Myocyte (in vitro differentiated cells): ENCODE measurements around the gene CDCA5. TPM values are rescaled to one million over a fixed set of nuclear protein-coding genes. Genes with fewer than 3 reads are reported as not detected.
"Not testable (repeated sequence)": the region's sequence is repeated elsewhere in the genome, so short reads cannot be mapped to it uniquely, and the experiment has no call there.

Experiments
- DNase-seq: peaks from one replicate; pipeline ENCODE4 v3.0.0-alpha.2; 2012; ENCODE audit warnings: low read depth
- total RNA-seq: library from RNA; depleted of rRNA; stranded (reverse); fragments of >200 nt; gene quantifications from 2 replicates; pipeline ENCODE4 v1.2.3, GENCODE V29; 2014

CDCA5 gene
- total RNA-seq, 1 donor from 2014 or later = 0.75 TPM

DNA sequence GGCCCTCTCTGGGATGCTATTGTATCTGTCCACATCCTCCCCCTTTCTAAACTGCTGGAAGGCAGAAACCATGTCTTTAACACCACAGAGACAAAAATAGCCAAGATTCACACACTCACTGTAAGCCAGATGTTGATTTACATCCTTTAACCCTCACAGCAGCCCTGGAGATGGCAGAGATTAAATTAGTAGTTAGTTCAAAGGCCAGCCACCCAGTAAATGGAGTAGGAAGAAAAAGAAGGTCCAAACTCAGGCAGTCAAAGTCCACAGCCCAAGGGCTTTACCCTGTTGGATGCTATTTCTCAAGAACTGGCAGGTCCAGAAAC lies 35.8 kb upstream of the CDCA5 start:
- DNase-seq = no peak

DNA sequence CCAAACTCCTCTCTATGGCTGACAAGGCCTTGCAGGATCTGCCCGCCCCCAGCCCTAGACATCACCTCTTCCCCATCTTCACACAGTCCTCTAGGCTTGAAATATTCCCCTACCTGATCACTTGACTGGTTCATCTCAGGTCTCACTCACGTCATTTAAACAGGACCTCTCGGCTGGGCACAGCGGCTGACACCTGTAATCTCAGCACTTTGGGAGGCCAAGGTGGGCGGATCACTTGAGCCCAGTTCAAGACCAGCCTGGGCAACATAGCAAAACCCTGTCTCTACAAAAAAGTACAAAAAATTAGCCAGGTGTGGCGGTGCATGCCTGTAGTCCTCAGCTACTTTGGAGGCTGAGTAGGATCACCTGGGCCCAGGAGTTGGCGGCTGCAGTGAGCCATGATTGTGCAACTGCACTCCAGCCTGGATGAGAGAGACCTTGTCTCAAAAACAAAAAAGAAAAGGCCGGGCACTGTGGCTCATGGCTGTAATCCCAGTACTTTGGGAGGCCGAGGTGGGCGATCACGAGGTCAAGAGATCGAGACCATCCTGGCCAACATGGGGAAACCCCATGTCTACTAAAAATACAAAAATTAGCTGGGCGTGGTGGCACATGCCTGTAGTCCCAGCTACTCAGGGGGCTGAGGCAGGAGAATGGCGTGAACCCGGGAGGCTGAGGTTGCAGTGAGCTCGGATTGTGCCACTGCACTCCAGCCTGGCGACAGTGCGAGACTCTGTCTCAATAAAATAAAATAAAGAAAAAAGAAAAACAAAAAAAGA lies 35.2 kb upstream of the CDCA5 start:
- DNase-seq = not testable (repeated sequence)

DNA sequence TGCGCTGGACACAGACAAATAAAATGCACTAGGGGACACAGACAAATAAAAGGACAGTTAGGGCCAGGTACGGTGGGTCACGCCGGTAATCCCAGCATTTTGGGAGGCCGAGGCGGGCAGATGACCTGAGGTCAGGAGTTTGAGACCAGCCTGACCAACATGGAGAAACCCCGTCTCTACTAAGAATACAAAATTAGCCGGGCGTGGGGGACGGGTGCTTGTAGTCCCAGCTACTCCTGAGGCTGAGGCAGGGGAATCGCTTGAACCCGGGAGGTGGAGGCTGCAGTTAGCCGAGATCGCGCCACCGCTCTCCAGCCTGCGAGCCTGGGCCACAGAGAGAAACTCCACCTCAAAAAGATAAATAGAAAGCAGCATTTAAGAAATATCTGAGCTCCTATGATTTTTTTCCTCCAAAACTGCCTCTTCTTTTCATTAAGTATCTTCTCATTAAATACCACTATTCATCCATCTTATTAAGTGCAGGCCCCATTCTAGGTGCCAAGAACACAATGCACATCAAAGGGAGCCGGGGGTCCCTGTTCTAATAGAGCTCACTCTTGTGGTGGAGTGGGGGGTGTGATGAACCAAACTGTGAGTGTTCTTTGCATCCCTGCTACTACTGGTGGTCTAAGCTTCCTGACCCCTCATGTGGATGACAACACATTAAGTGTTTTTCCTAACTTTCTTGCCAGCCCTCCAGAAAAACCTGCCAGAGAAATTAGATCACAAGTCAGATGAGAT lies 34.4 kb upstream of the CDCA5 start:
- no peak for DNase-seq

DNA sequence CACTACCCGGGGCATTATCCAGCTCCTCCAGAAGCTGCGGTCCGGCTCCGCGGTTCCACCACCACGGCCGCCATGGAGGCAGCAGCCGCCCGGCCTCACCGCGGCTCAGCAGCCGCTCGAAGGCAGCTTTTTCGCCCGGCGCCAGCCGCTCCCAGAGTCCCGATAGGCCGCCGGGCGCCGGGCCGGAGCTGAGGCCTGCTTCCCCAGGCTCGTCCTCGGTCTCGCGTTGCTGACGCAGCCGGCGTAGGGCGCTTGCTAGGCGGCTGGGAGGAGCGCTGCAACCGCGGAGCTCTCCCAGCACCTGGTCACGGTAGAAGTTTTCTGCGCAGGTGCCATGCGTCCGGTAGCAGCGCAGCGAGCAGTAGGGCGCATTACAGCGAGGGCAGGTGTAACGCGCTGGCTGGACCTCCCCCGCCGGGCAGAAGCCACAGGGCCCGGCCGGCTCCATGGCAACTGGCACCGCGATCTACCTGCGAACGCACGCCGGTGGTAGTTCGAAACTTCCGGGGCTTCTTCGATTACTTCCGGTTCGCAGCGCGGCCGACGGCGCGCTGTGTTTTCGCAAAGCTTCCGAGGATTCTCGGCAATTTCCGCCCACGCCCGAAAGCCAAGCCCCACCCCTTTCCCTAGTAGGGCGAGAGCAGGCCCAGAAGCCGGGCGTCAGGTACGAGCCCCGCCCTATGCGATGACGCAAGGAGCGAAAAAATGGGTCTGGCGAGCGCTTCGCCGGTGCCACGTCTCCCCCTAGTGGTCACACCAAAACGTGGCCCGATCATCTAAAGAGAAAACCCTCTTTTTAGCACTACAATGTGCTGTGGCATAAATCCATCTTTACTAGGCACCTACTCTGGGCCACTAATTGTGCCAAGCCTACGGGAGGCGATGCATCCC lies 33.6 kb upstream of the CDCA5 start, which contains the start of gene ZNHIT2:
Gene ZNHIT2 (minus strand): TSS at position 496 of the 891 bp plus-strand sequence. CDS start 48 bp downstream, at position 448.
- DNase-seq = peak; percentile 99

DNA sequence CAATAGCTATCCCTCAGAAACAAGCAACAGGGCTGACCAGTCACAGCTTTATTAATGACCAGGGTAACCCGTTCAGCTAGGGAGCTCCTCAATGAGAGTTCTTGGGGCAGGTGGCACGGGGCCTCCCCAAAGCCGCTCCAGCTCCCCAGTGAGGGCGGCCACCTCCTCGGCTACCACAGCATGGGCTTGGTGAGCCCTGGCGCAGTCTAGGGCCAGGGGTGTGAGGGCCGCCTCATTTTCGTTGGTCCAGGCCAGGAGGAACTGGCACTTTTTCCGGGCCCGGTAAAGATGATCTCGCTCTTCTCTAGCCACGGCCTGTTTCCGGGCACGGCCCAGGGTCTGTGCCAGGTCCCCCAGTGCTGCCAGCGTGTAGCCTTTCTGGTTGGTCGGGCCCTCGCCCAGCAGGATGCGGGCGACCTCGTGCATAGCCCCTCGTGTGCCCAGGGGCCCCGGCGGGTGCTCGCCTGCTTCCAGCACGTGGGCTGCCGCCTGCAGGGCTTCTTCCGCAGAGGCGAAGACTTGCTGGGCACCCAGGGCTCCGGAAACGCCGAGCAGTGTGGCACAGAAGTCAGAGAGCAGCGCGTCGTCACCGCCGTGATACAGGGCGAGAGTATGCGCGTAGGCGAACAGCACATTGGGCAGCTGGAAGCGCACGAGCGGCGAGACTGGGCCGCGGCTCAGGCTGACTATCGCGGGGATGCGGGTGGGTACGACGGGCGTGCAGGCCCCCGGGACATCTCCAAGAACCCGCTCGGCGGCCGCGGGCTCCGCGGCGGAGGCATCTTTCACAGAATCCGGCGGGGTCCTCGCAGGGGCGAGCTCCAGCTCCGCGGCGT lies 32.7 kb upstream of the CDCA5 start:
- DNase-seq = peak; percentile 49

DNA sequence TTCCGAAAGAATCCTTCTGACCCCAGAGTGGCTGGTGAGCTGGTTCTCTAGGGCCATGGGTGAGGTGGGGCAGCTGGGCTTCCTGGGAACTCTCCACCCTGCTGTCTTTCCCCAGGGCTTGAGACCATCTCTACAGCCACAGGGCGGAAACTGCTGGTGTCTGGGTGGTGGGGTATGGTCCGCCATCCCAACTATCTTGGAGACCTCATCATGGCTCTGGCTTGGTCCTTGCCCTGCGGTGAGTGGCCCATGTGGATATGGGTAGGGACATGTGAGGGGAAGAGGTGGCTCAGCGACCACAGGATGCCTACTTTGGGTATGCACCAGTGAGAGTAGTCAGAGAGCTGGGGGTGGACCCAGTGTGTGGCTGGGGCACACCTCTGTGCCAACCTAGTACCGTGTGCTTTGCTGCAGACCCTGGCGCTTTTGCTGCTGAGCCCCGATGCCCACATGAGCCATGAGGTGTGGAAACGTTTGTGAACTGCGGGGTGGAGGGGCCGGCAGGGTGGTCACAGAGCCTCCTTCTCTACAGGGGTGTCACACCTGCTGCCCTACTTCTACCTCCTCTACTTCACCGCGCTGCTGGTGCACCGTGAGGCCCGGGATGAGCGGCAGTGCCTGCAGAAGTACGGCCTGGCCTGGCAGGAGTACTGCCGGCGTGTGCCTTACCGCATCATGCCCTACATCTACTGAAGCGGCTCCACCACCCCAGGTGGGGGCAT lies 31.7 kb upstream of the CDCA5 start:
- DNase-seq = no peak

DNA sequence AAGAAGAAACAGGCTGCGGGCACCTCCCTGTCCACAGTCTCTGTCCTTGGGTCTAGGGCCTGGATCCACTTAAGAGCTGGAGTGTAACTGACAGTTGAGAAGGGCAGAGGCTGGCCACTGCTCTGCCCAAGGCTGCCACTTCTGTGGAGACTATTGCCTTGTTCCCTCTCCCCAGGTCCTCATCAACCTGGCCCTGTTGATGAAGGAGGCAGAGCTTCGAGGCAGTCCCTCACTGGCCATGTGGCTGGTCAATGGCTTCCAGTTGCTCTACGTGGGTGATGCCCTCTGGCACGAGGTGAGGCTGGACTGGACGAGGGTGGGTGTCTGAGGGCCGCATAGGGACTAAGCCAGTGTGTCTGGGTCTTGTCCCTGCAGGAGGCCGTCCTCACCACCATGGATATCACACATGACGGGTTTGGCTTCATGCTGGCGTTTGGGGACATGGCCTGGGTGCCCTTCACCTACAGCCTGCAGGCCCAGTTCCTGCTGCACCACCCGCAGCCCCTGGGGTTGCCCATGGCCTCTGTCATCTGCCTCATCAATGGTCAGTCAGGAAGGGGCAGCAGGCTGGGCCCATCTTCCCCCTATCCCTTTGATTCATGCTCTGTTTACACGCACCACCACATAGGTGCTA lies 30.8 kb upstream of the CDCA5 start:
- no peak for DNase-seq

DNA sequence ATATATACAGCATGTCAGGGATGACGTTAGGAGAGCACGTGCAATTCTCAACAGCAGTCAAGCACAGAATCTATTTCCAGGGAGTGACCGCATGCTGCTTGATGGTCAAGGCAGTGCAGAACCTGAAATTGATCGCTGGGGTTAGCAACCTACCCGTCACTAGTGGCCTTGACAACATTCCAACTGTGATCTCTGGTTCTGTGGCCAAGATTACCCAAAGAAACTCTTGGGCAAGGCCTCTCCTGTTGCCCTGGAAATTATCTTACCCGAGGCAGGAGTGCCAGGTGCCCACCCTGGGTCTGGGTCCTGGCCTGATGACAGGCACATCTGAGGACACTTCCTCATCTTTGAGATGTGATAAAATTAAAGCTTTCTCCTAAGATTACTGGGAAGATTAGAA lies 30.0 kb upstream of the CDCA5 start:
- no peak for DNase-seq

DNA sequence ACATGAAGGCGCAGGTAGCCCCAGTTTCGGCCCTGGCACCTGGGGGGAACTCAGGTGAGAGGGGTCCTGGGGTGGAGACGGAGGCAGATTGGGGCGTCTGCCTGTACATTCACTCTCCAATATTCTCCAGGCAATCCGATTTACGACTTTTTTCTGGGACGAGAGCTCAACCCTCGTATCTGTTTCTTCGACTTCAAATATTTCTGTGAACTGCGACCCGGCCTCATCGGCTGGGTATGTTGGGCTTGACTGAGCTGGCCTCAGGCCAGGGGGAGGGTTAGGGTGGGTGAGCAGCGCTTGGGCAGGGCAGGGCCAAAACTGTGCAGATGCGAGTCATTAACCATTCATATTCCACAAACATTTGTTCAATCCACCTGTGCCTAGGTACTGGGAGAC lies 29.5 kb upstream of the CDCA5 start:
- DNase-seq = no peak

DNA sequence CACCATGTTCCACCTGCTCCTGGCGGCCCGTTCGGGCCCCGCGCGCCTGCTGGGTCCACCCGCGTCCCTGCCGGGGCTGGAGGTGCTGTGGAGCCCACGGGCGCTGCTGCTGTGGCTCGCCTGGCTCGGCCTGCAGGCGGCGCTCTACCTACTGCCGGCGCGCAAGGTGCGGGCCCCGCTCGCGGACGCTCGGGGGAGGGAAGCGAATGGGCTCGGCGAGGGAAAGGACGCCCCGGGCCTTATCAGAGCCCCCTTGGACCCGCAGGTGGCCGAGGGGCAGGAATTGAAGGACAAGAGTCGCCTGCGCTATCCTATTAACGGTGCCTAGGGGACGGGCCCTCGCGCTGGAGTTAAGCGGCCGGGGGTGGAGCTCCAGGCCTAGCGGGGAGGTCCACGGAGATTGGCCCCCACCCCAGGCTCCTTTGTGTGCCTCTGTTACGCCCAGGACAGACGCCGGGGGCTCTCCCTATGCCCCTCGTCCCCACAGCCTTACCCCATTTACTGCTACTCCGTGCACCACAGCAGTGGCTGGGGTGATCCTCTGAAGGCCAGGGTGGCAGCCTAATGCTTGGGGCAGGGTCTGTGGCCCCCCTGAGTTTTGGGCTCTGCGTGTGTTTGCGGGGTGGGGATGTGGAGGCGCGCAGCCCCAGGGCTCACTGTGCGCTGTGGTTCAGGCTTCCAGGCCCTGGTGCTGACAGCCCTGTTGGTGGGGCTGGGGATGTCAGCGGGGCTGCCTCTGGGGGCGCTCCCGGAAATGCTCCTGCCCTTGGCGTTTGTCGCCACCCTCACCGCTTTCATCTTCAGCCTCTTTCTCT lies 28.9 kb upstream of the CDCA5 start:
- DNase-seq = peak; percentile 31

DNA sequence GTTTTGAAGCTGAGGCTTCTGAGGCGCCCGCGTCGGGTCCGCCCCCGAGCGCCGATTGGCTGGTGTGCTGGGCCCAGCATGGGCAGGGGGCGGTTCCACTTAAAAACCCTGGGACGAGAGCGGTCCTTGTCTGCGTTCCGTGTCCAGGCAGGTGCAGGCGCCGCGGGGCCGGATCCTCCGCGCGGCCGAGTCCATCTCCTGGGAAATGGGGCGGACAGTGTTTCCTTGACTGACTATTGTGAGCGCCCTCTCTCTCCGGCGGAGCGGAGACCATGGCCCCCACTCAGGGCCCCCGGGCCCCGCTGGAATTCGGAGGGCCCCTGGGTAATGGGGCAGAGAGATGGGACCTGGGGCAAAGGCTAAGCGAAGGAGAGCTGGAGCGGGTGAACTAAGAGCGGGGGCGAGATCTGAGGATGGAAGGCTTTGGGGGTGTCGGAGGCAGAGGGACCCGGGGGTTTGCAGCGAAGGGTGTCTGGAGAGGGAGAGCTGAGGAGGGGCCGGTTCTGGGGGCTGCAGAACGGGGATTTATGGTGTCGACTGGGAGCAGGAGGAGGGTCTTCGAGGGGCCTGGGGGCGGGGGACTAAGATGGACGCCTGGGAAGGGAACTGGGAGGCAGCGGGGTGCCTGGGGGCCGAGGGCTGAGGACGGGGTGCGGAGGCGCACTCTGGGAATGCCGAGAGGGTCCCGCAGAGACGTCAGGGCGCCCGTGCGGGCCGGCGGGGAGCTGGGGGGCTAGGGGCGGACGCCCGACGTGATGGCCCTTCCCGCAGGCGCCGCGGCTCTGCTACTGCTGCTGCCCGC lies 28.1 kb upstream of the CDCA5 start, which contains the start of gene TM7SF2:
Gene TM7SF2 (plus strand): TSS at position 129 of the 802 bp plus-strand sequence. CDS start 144 bp downstream, at position 273.
- DNase-seq = peak; percentile 93

DNA sequence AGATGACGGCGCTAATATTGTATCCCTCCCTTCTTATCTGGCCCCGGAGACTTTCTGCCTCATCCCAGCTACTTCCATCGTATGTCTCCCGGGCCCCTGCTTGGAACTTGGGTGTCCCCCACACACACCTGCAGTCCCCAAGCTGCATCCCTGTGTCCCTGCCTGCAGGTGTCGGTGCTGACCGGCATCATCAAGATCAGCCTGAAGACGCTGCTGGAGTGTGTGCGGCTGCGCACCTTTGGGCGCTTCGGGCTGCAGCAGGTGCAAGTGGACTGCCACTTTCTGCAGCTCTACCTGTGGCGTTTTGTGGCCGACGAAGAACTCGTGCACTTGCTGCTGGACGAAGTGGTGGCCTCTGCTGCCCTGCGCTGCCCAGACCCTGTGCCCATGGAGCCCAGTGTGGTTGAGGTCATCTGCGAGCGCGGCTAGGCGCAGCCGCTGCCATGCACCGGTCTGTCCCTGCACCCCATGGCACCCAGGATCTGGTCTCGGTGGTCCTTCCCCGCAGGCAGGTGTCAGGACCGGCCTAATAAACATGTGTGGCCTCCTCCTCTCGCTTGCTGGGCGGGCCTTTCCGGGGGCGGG lies 27.4 kb upstream of the CDCA5 start:
- DNase-seq = no peak

DNA sequence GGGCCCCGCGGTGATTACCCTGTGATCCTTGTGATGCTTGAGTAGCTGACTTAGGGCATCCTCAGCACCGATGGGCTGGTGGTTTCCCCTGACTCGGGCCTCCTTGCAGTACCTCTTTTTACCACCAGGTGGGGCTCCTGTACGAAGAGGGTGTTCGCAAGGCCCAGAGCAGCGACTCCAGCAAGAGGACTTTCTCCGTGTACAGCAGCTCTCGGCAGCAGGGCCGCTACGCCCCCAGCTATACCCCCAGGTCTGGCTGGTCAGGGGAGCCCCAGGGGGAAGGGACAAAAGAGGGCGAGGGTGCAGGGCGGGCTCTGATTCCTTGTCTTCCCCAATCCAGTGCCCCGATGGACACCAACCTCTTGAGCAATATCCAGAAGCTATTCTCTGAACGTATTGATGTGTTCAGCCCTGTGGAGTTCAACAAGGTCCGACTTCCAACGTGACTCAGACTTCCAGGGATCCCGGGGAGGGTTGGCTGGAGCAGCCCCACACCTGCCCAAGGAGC lies 26.6 kb upstream of the CDCA5 start:
- peak; percentile 87 for DNase-seq

DNA sequence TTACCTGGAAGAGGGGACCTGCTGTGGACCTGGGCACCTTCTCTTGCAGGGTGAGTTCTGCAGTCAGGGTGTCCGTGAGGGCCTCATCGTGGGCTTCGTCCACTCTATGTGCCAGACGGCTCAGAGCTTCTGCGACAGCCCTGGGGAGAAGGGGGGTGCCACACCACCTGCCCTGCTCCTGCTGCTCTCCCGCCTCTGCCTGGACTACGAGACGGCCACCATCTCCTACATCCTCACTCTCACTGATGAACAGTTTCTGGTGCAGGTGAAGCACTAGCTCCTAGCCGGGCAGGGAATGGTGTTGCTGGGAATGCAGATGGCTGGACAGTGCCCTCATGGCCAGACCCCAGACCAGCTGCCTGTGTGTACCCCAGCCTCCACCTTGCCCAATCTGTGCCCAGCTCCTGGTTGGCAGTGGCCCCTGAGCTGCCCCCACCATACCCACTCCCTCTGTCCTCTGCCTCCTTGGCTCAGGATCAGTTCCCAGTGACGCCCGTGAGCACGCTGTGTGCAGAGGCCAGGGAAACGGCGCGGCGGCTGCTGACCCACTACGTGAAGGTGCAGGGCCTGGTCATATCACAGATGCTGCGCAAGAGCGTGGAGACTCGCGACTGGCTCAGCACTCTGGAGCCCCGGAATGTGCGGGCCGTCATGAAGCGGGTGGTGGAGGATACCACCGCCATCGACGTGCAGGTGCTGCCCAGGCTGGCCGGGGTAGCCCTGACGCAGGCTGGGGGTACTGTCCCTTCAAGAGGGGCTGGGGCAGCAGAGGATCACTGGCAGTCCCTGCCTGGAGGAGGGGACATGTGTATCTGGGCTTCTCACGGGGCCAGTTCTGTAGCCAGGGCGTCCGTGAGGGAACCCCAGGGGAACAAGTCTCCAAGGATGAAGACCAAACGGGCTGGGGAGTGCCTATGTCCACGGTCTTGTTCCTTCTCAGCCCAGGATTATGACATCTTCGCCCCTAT lies 25.7 kb upstream of the CDCA5 start:
- DNase-seq = no peak

DNA sequence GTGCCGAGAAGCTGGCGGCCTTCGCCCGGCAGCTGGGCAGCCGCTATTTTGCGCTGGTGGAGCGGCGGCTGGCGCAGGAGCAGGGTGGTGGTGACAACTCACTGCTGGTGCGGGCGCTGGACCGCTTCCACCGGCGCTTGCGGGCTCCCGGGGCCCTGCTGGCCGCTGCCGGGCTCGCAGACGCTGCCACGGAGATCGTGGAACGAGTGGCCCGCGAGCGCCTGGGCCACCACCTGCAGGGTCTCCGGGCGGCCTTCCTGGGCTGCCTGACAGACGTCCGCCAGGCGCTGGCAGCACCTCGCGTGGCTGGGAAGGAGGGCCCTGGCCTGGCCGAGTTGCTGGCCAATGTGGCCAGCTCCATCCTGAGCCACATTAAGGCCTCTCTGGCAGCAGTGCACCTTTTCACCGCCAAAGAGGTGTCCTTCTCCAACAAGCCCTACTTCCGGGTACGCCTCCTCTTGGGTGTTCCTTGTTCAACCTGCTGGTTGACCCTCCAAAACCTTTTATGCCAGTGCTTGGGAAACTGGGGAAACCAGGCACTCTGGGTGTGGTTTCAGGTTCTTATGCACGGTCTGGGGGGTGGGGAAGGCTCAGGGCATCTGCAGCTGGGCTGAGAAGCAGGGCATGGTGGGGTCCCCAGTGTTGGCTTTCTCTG lies 24.8 kb upstream of the CDCA5 start:
- no peak for DNase-seq
